Measurements from ENCODE around the gene AQP3. TPM values are rescaled to one million over a fixed set of nuclear protein-coding genes. Genes with fewer than 3 reads are reported as not detected.
"Not testable (repeated sequence)": the region's sequence is repeated elsewhere in the genome, so short reads cannot be mapped to it uniquely, and the experiment has no call there.

Gene AQP3
- total RNA-seq, 1 donor from 2014 or later: 113 TPM

DNA sequence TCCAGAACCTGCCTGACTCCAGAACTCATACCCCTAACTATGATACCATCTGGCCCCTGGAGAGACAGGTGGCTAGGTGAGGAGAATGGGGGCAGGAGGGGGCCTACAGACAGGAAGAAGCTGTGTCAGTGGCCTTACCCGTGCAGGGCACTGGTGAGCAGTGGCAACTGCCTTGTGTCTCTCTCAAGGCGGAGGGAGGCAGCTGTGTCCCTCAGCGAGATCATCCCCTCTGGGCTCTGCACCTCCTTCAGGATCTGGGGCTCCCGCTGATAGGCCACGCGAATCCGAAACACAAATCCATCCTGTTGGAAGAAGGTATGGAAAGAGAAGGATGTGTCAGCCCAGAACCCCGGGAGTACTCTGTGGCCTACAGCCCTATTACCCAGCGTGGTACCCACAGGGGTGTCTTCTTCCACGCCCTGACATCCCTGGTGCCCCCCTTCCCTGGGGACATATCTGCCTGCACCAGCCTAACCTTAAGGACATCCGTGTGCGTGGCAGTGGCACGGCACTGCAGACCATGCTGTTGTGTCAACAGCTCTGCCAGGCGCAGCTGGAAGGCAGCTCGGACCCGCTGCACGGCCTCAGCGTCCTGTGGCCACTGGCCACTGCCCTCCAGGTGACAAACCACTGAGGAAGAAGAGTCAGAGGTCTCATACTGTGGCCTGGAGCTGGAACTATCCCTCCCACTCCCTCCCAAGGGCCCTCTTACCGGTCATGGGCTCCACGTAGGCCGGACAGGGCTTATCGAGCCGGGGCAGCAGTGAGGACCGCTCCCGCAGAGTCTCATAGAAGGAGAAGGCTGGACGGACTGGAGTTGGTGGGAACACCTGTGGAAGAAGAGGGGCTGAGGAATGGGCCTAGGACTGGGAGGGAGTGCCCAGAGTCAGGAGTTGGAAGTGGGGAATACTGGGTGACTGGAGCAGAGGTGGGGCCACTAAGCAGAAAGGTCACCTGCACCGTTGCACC is 18.5 kb upstream of the AQP3 start:
- intact Hi-C loops (cut with micrococcal nuclease): loop anchor here (1.0 kb wide), 3 partner anchors 63 to 179 kb away; no protein-coding TSS in a partner anchor

DNA sequence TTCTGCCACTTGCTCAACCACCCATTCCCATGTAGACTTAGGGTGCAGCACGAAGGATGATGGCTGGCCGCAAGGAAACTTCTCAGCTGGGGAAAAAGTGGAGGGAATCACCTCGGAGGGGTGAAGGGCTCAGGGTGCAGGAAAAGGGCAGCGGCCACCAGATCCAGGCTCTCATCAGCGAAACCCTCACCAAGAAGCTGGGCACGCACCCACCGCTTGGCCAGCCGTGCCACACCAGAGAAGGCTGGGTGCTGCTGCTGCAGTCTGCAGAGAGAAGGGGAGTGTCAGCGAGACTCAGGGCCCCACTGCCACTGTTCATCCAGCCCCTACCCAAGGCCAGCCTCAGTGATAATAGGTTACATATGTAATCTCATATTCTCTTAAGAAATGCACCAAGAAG is 17.7 kb upstream of the AQP3 start:
- intact Hi-C loops (cut with micrococcal nuclease): no loop called here

DNA sequence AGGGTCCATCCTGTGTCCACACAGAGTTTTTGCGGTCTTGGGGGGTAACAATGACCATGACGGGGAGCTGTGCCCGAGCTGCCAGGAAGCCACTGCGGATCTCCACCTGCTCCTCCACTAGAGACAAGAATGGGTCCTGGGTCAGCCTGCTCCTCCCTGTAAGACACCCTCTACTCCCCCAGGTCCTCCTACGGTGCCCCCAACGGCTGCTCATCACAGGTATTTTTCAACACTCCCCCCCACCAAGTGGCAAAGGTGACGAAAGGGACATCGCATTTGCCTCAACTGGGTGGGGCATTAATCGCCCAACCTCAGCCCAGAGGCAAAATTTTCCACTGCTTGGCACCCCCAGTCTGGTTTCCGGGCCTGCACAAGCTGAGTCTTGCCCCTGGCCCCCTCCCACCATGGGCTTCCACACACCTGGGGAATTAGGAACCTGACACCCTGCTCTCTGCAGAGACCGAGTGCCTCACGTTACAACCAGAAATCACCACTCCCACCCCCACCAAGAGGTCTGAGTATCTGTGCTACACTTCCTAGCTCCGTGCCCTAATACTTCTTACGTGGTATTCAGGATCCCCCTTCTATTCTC is 16.7 kb upstream of the AQP3 start:
- intact Hi-C loops (cut with micrococcal nuclease): no loop called here

DNA sequence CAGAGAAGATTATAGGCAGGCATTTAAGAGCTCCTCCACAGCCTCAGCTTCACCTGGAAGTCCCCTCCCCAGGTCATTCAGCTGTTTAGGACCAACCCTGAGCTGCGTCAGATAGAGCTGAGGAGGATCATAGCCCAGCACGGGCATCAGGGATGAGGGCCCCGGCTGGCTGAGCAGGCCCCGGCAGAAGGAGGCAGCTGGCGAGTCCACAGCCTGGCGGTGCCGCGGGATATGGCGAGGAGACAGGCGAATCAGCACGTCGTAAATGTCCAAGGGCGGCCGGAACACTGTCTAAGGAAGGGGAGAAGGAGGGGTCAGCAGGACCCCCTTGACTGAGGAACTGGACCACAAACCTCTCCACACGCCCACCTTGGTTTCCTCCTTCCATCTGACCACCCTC is 15.8 kb upstream of the AQP3 start:
- intact Hi-C loops (cut with micrococcal nuclease): no loop called here

DNA sequence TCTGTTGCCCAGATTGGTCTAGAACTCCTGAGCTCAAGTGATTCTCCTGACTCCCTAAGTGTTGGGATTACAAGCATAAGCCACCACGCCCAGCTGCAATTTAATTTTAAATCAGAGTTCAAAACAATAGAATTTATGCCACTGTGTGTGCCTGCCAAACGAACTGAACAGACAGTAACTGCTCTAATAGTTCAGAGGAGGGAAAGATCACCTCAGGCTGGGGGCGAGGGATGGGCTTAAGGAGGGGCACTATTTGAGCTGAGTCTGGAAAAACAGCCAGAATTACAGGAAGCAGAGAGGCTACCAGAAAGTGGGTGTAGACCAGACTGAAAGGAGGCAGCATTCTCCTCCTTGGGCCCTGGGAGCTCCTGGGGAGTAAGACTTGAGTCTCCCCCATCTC is 14.1 kb upstream of the AQP3 start:
- intact Hi-C loops (cut with micrococcal nuclease): no loop called here

DNA sequence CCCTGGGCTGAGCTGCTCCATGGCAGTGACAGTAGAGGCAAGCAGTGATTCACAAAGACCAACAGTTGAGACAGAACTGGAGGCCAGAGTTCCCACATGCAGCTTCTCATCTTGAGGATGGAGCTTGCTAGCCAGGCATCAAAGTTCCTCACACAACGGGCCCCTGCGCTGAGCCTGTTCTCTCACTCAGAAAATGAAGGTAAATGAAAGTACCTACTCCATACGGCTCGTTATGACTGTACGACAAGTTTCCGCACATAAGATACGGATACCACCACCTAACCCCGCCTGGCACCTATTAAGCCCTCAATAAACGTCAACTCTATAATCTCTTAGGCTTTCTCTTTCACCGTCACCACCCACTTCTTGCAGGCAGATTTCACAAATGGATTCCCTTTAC is 13.5 kb upstream of the AQP3 start:
- intact Hi-C loops (cut with micrococcal nuclease): no loop called here

DNA sequence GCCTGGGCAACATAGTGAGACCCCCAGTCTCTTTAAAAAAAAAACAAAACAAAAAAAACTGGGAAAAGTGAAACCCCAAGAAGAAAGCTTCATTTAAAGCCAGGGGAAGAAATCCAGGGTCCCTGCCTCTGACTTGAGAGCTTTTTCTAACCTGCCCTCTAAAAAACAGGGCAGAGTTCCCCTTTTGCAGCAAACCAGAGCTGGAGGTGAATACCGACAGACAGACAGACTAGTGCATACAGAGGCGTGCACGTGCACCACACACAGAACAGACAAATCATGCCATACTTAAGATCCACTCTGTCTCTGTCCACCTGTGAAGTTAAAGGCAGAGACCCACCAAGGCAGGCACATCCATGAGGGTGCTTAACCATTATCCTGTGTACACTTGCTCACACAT is 11.7 kb upstream of the AQP3 start:
- intact Hi-C loops (cut with micrococcal nuclease): no loop called here

DNA sequence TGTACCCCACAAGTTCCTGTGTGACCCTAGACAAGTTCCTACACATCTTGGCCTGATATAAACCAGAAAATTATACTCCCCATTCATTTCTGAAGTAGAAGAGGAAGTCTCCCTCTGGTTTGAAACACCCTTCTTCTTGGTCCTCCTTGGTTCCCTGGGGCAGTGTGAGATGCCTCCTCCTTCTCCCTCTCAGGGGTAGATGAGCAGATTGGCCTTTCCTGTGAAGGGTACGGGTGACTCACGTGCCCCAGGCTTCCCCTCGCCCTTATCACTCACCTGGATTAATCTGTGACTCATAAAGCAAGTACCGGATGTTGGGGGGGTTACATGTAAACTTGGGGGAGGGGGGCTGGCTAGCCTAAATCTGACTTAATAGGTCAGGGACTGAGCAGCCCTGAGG is 11.1 kb upstream of the AQP3 start:
- intact Hi-C loops (cut with micrococcal nuclease): loop anchor here (1.0 kb wide), 1 partner anchor 43 kb away; no protein-coding TSS in a partner anchor

DNA sequence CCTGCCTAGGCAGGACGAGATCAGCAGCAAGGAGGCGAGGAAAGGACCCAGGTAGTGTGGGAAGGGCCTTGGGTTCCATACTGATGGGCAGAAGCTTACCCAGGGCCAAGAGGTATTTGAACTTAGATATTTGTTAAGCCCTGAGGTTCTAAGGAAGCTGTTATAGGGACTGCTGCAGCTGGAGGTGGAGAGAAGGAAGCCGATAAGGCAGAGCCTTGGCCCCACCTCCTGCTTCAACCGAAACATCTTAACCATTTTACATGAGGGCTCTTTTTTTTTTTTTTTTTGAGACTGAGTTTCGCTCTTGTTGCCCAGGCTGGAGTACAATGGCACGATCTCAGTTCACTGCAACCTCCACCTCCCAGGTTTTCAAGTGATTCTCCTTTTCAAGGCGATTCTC is 8.6 kb upstream of the AQP3 start:
- intact Hi-C loops (cut with micrococcal nuclease): no loop called here

DNA sequence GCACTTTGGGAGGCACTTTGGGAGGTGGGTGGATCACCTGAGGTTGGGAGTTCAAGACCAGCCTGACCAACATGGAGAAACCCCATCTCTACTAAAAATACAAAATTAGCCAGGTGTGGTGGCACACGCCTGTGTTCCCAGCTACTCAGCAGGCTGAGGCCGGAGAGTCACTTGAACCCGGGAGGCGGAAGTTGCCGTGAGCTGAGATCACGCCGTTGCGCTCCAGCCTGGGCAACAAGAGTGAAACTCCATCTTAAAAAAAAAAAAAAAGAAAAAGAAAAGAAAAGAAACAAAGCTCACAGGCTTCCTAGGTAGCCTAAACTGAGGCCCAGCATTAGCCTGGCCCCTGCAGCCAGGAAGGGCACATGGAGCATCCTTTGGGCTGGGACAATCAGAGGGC is 8.1 kb upstream of the AQP3 start:
- intact Hi-C loops (cut with micrococcal nuclease): not testable (repeated sequence)

DNA sequence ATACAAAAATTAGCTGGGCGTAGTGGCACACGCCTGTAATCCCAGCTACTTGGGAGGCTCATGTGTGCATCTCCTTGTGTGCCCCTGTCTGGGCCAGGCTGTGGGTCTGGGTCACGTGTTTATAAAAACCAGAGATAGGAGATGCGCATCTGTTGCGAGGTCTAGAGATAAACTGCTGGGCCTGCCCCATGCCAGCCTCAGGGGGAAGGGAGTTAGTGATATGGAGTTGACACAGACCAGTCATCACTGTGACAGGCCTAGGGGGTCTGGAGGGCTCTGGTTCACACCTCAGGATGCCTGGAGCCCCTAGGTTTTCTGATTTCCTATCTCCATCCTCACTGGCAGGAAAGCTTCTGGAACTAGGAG is 7.3 kb upstream of the AQP3 start:
- intact Hi-C loops (cut with micrococcal nuclease): not testable (repeated sequence)

DNA sequence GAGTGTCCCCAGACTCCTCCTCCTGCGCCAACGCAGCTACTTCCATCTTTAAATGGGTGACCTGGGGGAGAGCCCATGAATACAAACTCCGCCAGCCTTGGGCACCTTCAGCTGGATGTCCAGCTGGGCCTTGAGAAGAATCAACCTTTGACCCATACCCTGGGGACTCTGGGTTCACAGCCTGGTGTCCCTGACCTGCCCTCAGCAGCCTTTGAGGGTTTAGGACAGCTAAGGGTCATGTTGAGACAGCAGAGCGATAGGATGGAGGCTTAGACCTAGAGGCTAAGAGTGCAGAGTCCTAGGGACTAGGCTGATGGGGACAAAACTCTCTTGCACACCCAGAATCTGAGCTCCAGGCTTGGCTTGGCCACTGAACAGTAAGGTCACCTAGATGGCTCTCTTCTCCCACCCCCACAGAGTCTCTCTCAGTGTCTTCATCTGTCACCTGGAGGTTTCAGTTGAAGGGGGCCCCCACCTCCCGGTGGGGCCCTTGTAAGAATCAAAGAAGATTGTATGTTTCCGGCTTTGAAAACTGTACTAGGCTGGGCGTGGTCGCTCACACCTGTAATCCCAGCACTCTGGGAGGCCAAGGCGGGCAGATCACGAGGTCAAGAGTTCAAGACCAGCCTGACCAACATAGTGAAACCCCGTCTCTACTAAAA is 6.7 kb upstream of the AQP3 start:
- intact Hi-C loops (cut with micrococcal nuclease): no loop called here

DNA sequence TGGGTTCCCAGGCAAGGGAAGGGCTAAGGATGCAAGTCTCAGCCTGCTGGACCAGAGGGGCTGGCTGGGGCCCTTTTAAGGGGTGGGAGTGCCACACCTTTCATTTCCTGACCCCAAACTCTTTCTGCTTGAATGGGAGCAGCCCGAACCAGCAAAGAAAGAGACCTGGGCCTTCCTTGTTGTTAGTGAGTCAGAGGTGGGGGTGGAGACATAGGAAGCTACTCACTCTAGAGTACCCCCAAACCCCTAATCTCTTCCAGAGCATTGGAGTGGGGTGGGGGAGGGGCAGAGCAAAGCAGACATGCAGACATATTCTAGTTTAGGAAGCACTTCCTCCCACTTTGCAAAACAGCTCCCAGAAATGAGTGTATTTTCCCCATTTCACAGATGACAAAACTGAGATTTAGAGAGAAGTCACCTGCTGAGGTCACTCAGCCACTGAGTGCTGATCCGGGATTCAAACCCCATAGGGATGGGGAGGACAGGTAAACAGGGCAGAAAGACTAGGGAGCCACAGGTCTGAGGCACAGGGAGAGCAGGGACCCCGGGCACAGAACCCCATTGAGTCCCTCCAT is 6.0 kb upstream of the AQP3 start:
- intact Hi-C loops (cut with micrococcal nuclease): no loop called here

DNA sequence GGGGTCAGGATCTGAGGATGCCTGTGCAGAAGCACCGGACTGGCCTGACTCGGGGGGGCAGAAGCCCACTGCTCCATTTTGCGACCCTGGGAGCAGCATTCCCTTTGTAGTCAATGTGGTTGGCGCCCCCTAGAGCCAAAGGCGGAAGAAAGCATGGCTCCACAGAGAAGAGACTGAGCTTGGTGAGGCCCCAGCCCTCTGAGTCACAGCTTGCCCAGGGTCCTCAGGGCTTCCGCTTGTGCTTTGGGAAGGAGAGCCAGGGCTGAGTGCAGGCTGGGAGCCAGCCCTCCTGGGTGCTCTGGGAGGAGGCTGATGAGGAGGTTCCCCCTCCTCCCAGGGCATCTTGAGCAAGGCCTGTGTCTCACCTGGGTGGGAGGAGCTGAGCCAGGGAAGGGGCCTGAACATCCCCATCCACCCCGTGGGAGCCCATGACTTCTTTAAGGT is 5.5 kb upstream of the AQP3 start:
- intact Hi-C loops (cut with micrococcal nuclease): no loop called here

DNA sequence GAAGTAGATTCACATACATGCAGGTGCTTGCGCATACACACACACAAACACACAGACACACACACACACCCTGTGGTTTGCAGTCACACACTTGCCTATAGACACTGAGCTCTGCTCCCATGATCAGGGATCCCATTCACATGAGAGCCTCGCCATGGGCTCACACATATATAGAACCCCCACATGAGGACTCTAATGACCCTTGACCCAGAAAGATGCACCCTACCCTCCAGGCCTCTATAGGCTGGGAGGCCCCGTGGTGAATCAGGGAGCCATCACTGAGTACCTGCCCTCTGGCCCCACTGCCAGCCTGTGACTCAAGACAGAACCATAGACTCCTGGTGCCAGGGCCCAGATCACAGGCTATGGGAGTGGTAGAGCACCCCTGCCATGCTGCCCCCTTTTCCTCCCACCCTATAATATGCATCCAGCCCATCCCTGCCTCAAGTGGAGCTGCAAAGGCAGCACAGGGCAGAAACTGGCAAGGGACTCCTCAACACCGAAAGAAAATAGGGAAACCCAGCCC is 3.3 kb upstream of the AQP3 start:
- intact Hi-C loops (cut with micrococcal nuclease): no loop called here

DNA sequence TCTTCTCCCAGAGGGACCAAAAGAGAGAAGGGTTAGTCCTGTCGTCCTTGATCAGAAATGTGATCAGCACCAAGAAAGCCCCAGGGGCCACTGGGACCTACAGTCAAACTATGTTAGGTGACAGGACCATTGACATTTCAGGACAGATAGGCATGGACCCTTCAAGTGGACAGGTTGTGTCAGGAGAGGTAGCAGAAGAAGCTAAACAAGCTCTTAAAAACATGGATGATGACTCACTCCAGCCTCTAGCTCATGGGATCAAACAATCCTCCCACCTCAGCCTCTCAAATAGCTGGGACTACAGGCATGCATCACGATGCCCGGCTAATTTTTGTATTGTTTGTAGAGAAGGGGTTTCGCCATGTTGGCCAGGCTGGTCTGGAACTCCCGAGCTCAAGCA is 2.3 kb upstream of the AQP3 start:
- intact Hi-C loops (cut with micrococcal nuclease): loop anchor here (5.0 to 10.0 kb wide), 2 partner anchors 47 to 185 kb away; partner anchors contain the start of genes AQP7, BAG1 and CHMP5

DNA sequence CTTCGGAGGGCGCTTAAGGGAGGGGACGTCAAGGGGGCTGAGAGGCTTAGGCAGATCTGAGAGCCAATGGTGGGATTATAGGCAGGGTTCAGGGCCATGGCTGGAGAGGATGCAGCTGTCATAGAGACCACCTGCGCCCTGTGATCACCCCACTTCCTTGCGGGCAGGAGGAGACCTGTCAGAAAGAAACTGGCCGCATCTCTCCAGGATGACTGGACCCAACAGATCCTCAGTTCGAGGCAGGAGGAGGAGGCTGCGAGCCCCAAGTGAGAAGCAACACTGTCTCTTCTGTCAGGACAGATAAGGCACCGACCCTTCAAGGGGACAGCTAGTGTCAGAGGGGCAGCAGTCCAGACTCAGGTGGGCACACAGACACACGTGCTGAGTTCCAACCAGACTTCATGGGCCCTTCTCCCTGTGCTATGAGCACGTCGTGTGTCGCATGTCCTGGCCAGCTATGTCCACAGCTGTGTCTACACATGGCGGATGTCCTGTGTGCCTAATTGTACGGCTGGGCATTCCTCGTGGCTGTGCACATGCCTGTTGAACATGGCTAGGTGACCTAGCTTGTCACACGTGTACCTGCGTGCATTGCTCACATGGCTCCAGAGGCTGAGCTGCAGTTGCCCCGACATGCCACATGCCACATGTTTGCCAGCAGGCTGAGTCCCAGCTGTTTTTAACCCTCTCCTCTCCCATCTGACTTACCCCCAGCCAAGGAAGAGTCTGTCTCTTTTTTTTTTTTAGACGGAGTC is 583 bp upstream of the AQP3 start:
- intact Hi-C loops (cut with micrococcal nuclease): loop anchor here (1.0 to 10.0 kb wide), 4 partner anchors 25 to 183 kb away; partner anchors contain the start of genes AQP7, BAG1, CHMP5 and NFX1

DNA sequence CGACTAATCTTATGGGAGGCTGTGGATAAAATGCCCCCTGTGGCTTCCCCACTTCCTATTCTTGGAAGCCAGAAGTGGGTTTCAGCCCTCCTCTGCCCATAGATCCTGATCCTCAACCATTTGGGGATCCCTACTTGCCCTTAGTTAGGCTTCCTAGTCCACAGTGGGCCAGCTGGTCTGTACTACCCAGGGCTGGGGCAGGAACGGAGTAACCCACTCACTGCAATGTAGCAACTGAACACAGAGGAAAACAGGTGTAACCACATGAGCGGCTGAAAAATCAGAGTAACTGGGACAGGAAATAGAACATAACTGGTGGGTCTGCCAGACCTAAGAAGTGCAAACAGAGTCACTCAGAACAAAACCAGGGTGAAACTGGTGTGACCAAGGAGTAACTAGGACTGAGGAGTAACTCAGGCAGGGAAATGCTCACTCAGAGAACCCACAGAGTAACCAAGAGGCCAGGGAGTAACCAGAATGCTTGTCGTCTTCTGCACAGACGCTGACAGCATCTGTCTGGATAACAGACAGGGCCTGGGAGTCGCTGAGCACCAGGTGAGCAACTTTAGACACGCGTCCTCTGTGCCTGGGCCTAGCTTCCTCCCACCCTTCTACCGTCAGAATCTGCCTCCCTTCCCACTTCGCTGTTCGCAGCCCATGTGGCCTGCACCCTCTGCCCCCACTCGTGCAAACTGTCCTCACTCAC is 1.0 kb downstream of the AQP3 start:
- intact Hi-C loops (cut with micrococcal nuclease): loop anchor here (1.0 to 10.0 kb wide), 4 partner anchors 31 to 182 kb away; partner anchors contain the start of genes AQP7, BAG1, CHMP5 and NFX1

DNA sequence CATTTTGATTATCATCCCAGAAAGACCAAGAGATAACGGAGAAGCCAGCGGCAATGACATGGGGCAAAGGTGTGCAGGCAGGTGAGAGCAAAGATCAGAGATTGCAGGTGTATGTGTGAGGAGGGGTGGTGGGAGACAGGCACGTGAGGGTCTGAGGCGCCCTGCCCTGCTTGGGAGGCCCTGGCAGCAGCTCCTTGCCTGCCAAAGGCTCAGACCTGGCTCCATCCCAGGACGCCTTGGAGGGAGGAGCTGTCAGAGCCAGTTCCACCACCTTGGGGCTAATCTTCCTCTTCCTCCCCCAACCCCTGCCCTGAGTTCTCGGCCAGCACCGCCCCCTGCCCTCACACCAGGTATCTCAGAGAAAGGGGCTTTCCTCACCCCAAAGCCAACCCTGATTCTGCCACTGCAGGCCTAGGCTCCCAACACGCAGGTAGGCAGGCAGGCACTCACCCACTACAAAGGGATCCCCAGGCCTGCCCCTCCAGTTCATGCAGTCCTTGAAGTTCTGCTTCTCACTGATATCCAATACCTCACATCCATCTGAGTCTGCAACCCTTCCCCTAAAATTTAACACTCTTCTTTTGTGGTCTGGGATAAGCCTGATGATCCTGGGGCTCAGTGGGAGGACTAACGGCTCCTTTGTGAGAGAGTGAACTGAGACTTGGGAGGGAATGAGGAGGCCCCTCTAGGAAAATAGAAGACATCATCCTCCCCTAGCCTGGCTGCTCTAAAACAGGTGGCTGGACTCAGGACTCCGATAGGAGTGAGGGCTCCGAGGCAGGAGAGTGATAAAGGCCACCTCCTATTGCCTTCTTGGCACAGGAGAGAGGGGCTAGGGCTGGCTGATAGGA is 1.8 kb downstream of the AQP3 start:
- intact Hi-C loops (cut with micrococcal nuclease): loop anchor here (1.0 to 10.0 kb wide), 4 partner anchors 30 to 181 kb away; partner anchors contain the start of genes AQP7, BAG1, CHMP5 and NFX1

All from T-helper 2 cell treated with Interferon-gamma antibody and Interleukin-4, amounts not matched to agents 100 ng/mL and 5 ng/mL, for 36 hours (primary cell).